ENCODE results near the gene ZNF202.

GRCh38 chr11:123775289-123775688, 33.8 kb upstream of the ZNF202 start:
- TF ChIP-seq POLR2A (IDR thresholded peaks at IDR 0.05), result no peak
- no peak for TF ChIP-seq CTCF (IDR thresholded peaks at IDR 0.05)
